ENCODE measurements around the gene PIGV.

DNA sequence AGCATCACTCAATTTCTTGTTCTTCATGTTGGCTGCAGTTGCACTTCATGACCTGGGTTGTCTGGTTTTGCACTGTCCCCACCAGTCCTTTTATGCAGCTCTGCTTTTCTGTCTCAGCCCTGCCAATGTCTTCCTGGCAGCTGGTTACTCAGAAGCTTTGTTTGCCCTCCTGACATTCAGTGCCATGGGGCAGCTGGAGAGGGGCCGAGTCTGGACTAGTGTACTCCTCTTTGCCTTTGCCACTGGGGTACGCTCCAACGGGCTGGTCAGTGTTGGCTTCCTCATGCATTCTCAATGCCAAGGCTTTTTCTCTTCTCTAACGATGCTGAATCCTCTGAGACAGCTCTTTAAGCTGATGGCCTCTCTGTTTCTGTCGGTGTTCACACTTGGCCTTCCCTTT, 6.6 kb downstream of the PIGV start:
- no peak for TF ChIP-seq EZH2phosphoT487 (IDR thresholded peaks at IDR 0.05; ENCODE audit: borderline replicate concordance)
- TF ChIP-seq POLR2AphosphoS5 (IDR thresholded peaks at IDR 0.05; ENCODE audit: low read depth, low read length) = no peak
- TF ChIP-seq CTCF (IDR thresholded peaks at IDR 0.05 in 2 of 3, conservative IDR thresholded peaks at IDR 0.05 in 1 of 3; ENCODE audit: borderline replicate concordance in 1 of 3, insufficient read depth in 1 of 3, low read depth in 2 of 3, low read length in 2 of 3) = no peak
- no peak for TF ChIP-seq MAX (IDR thresholded peaks at IDR 0.05)
- no peak for TF ChIP-seq SIN3A (IDR thresholded peaks at IDR 0.05; ENCODE audit: low read depth)
- no peak for TF ChIP-seq SP1 (IDR thresholded peaks at IDR 0.05; ENCODE audit: low read depth)

All from HCT116 (cell line).